H1 (cell line): ENCODE results near the gene RAB3C.

Experiments
- EGR1 ChIP-seq: IDR thresholded peaks from 2 replicates; pipeline ENCODE4 v1.6.1; 2011; ENCODE audit warnings: low read depth, low read length, borderline replicate concordance
- EP300 ChIP-seq, 2 experiments: IDR thresholded peaks; 1 replicate in 1 of 2; 2 replicates in 1 of 2; pipeline ENCODE4 v1.6.1; 2011 to 2012; ENCODE audit warnings: low read depth in 2 of 2, low read length in 2 of 2, mild to moderate bottlenecking in 2 of 2, borderline replicate concordance in 1 of 2, inconsistent platforms in 1 of 2, moderate library complexity in 1 of 2
- SIX5 ChIP-seq: IDR thresholded peaks from 2 replicates; pipeline ENCODE4 v1.6.1; 2011; ENCODE audit warnings: mild to moderate bottlenecking, low read depth, low read length
- SUZ12 ChIP-seq: fragments of 200-600 bp; sonication (generic); IDR thresholded peaks from 2 replicates; pipeline ENCODE4 v1.6.1; 2012; ENCODE audit warnings: mild to moderate bottlenecking, inconsistent platforms, low read length, moderate library complexity, mixed read lengths
- TBP ChIP-seq: IDR thresholded peaks from 2 replicates; pipeline ENCODE4 v1.6.1; 2011; ENCODE audit warnings: low read depth, low read length, improper control_type of control experiment
- TF ChIP-seq, protein P1 (sequence below): IDR thresholded peaks from 2 replicates; pipeline ENCODE4 v1.6.1; 2012; ENCODE audit warnings: inconsistent platforms
- TF ChIP-seq, protein P2 (sequence below), 3 experiments: IDR thresholded peaks; 1 replicate in 2 of 3; 2 replicates in 1 of 3; pipeline versions ENCODE4 v1.5.1 to v1.6.1; 2011; ENCODE audit warnings: low read length in 3 of 3, mild to moderate bottlenecking in 3 of 3, inconsistent platforms in 2 of 3, low read depth in 1 of 3, moderate library complexity in 1 of 3; ENCODE audit not compliant: insufficient read depth in 1 of 3; ENCODE audit errors: control extremely low read depth in 1 of 3

- no peak for TF ChIP-seq EGR1
- TF ChIP-seq EP300 (IDR thresholded peaks at IDR 0.05; ENCODE audit: borderline replicate concordance in 1 of 2, low read depth in 2 of 2, low read length in 2 of 2), result no peak
- TF ChIP-seq, protein P1, sequence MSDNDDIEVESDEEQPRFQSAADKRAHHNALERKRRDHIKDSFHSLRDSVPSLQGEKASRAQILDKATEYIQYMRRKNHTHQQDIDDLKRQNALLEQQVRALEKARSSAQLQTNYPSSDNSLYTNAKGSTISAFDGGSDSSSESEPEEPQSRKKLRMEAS, result no peak
- no peak for TF ChIP-seq SIX5
- TF ChIP-seq, protein P2, sequence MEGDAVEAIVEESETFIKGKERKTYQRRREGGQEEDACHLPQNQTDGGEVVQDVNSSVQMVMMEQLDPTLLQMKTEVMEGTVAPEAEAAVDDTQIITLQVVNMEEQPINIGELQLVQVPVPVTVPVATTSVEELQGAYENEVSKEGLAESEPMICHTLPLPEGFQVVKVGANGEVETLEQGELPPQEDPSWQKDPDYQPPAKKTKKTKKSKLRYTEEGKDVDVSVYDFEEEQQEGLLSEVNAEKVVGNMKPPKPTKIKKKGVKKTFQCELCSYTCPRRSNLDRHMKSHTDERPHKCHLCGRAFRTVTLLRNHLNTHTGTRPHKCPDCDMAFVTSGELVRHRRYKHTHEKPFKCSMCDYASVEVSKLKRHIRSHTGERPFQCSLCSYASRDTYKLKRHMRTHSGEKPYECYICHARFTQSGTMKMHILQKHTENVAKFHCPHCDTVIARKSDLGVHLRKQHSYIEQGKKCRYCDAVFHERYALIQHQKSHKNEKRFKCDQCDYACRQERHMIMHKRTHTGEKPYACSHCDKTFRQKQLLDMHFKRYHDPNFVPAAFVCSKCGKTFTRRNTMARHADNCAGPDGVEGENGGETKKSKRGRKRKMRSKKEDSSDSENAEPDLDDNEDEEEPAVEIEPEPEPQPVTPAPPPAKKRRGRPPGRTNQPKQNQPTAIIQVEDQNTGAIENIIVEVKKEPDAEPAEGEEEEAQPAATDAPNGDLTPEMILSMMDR (IDR thresholded peaks at IDR 0.05; ENCODE audit: control extremely low read depth in 1 of 3, insufficient read depth in 1 of 3, low read depth in 1 of 3, low read length in 3 of 3), result no peak
- TF ChIP-seq TBP, result no peak
- no peak for TF ChIP-seq SUZ12
Measured at GRCh38 chr5:58851571-58851970, 268.7 kb downstream of the RAB3C start.
